GM21423 (cell line): ENCODE results near the gene HNMT.
"Not testable (repeated sequence)": the region's sequence is repeated elsewhere in the genome, so short reads cannot be mapped to it uniquely, and the experiment has no call there.

Experiments used
- ATAC-seq: cut with Tn5 transposase; IDR thresholded peaks from one replicate; pipeline ENCODE4 v1.9.1; 2021; ENCODE audit warnings: mild to moderate bottlenecking, moderate library complexity; ENCODE audit not compliant: unreplicated experiment

Gene HNMT

DNA sequence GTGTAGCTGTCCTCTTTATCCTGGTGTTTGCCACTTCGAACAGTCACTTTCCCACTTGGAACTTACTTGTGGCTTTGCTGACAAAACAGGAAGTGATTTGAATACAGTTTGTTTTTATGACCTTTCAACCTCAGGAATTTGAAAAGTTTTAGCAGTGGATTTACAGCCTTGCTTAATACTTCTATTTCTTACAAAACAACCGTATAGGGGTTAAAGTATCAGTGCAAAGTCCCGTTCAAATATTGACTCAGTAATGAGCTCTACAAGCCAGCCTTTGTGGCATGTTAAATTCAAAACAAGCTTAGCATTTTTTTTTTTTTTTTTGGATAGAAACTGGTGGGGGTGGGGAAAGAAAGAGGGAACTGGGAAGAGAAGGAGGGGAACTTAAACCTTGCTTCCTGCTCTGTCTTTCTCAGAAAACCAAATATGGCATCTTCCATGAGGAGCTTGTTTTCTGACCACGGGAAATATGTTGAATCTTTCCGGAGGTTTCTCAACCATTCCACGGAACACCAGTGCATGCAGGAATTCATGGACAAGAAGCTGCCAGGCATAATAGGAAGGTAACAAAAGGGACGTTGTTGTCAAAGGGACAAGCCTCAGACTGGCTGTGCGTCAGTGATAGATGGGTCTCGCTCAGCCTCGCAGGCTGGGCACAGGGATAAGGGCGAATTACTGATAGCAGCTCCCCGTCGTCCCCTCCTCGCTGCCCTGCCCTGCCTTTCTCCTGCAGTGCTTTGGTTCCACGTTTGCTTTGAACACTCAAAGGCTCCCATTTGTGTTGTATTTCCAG is at the start of gene HNMT:
HNMT (plus strand) TSS at position 408 of the 793 bp plus-strand sequence; CDS start at position 427, 19 bp downstream.
- no peak for ATAC-seq

- ATAC-seq, result no peak
These were observed 43.0 kb upstream of the HNMT start for GRCh38 chr2:137921105-137921880.

GRCh38 chr2:137922171-137922570 is 42.1 kb upstream of the HNMT start:
- not testable (repeated sequence) for ATAC-seq

DNA sequence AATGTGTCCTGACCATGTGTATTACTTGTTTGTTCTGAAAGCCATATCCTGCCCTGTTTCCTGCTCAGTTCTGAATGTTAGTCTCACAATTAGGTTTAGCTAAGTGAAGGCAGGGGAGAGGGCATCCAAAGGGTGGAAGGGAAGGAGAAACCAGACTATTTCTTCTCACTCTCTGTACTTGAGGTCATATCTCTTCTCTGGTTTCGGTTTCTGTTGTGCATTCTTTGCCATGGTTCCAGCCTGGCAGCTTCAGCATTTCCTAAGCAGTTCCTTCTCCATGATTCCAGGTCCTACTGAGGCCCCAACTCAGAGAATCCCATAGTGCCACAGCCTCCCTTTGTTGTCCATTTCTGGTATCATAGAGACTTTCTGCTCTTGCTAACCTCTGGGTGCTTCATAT is 40.3 kb upstream of the HNMT start:
- no peak for ATAC-seq

DNA sequence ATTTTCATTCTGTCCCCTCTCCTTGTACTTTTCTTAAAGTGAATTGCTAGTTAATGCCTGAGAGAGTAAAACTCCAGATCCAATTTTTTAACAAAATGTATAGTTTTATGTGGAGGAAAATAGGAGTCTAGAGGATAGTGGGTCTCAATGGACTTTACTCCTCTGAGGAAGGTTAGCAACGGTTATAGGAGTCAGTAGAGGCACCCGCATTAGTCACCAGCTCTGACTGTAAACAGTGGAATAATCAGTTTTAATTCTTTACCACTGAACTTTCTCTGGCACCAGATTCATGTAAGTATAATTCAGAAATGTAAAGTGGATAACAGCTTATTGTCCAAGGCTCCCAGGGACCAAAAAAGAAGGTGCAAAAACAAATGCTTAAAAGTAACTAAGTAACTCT is 38.7 kb upstream of the HNMT start:
- no peak for ATAC-seq

GRCh38 chr2:137927846-137928245 is 36.4 kb upstream of the HNMT start:
- no peak for ATAC-seq

DNA sequence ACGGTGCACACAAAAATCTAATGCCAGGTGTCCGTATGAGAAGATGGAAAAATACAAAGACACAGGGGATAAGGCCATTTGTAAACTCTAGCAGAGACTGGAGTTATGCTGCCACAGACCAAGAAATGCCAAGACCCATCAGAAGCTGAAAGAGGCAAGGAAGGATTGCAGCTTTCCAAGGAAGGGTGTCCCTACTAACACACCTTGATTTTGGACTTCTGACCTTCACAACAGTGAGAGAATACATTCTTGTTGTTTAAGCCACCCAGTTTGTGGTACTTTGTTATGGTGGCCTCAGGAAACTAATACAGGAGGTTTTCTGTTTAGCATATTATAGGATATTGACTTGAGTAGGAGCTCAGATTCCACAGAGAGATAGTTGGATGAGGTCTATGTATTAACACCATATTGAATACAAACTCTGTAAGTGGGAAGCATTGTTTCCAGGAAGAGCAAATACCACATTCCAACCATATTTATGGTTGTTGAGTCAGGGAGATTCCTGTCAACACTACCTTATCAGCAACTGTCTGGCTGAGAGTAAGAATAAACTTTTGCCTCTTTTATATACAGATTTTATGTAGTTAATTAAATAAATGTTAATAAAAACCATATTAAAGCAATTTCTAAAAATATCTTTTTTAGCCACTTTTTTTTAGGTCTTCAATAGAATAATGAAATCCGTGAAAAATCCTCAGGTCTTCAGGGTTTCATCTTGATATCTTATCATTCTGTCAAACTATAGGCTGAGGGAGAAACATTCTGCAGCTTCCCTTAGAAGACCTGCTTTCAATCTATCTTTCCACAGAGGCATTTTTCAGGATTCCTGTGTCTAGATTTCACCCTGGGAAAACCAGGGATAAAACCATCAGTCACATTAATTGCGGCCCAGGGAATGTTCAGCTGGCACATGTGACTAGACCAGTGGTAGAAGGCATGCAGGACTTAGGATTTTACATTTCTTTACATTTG is 35.4 kb upstream of the HNMT start:
- ATAC-seq, result no peak

DNA sequence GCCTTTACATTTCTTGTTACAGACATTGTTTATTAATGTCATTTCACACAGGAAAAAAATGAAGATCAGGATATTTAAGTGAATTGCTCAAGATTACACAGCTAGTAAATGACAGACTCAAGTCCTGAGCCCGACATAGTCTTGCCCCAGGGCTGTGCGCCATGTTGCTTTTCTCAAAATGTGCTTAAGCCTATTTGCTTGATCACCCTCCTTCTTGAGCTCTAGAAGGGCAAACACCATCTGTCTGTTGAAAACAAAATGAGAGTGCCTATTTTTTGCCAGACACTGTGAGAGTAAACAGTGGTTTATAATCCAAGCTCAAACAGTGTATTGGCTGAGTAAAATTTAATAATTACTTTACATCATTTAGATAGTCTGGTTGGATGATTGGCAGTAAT is 34.8 kb upstream of the HNMT start:
- no peak for ATAC-seq

GRCh38 chr2:137930146-137930545 is 34.1 kb upstream of the HNMT start:
- ATAC-seq, result no peak

DNA sequence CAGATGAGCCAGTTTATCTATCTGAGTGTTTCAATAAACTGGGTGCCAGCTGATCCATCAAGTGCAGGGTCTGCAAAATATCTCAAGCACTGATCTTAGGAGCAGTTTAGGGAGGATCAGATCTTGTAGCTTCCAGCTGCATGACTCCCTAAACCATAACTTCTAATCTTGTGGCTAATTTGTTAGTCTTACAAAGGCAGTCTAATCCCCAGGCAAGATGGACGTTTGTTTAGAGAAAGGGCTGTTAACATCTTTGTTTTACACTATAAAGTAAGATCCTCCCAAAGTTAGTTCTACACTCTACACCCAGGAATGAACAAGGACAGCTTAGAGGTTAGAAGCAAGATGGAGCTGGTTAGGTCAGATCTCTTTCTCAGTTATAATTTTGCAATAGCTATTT is 28.7 kb upstream of the HNMT start:
- no peak for ATAC-seq

DNA sequence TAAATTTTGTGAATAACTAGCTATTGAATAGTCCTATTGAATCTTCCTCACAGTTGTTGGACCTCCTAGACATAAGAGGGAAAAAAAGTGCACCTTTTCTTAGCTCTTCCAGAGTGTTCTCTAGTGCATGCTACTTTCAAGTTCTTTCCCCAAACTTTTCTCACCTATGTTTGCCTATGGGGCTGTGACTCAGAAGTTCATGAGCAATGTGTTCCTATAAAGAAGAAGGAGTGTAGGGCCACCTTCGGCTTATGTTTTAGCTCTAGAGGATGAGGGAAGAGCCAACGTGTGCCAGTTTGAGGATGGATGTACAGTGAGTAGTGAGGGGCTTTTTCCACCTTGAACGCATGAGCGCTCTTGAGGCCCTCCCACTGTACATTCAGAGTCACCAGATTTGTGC is 27.0 kb upstream of the HNMT start:
- no peak for ATAC-seq

GRCh38 chr2:137937778-137938177 is 26.5 kb upstream of the HNMT start:
- ATAC-seq, result no peak

GRCh38 chr2:137938204-137938603 is 26.1 kb upstream of the HNMT start:
- ATAC-seq, result no peak

DNA sequence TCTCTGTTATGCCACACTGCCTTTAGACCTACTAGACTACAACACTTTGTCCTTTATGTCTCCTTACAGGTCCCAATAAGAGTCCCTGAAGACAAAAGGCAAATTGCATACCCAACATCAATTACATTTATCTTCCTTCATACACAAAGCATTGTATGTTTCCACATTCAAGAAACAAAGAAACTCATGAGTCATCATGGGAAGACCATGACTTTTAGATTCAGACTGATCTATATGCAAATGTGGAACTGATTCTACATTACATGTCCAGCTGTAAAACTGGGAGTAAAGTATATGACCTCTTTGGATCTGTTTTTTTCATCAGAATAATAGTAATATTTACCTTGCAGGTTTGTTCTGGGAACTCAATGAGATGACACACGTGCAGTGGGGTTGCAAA is 25.2 kb upstream of the HNMT start:
- ATAC-seq, result no peak

DNA sequence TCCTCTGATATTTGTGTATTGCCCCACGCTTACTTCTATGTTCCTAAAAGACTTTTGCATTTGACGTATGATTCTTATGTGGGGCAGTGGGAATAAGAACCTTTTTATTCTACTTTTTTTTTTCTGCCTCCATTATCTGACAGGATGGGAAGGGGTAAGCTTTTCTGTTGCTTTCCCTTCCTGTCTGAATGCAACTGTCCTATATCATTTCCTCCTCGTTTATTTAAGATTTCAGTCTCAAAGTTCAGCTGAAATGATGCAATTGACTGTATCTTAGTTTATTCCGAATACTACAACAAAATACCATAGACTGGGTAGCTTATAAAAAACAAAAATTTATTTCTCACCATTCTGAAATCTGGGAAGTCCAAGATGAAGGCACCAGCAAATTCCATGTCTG is 24.1 kb upstream of the HNMT start:
- no peak for ATAC-seq

DNA sequence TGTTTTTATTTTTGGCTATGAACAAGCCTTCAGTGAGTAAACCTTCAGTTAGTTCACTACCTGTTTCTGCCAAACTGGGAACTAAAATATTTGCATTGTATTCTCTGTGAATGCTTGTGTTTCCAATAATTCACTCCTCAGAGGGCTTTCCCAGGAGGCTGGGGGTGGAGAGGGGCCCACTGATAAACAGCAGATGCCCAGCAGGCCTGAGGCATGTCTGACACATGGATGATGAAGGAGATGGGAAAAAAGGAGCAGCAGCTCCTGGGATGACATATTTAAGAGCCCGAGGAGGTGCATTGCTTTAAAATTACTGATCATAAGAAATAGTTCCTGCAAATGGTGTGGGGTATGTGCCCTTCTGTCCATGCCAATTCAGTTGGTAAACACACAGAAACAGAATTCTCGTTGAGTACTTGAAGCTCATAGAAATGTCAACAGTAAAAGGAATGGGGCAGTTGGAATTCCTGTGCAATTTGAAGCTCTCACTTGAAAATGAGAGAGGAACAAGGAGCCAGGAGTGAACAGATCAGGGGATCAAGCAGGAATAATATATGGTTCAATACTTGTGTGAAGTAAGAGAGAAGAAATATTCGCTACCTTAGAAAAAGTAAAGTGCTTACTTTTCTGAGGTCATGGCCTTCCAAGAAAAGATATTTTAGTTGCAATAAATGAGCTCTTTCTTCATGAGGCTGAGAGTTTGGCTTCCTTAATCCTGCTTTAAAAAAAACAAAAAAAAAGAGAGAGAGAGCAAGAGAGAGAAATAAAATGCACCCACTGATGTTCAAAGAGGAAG is 22.0 kb upstream of the HNMT start:
- no peak for ATAC-seq

DNA sequence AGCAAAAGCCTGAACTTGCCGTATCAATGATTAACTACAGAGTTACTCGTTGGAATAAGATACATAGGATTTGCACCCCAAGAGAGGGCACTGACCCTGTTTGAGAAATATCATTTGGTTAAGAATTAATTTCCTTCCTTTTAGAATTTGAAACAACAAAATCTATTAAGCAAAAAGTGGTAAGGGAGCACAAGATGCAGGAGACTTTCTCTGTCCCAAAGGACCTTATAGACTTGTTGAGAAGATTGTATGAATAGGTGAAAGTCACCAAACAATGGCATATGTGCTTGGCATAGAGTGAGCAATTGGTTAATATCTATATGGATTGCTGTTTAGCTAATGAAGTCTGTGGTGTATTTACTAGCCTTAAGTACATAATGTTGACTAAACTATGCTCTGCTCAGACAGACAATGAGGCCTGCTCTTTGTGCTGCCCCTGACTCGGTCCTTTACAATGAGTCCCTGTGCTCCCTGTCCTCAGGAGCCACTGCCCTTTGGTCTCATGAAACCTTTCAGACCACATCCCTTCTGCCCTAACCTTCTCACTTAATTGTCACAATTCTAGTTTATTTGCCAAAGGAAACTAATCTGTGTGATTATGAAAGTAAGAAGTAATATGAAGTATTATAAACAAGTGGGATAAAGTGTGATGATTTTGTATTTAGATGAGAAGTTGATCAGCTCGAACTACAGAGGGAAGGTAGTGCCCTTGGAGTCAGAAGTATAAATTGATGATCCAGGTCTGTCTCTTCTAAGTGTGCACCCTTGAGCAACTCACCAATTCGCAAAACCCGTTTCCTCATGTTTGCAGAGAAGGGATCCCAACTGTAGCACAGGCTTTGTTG is 21.2 kb upstream of the HNMT start:
- no peak for ATAC-seq

DNA sequence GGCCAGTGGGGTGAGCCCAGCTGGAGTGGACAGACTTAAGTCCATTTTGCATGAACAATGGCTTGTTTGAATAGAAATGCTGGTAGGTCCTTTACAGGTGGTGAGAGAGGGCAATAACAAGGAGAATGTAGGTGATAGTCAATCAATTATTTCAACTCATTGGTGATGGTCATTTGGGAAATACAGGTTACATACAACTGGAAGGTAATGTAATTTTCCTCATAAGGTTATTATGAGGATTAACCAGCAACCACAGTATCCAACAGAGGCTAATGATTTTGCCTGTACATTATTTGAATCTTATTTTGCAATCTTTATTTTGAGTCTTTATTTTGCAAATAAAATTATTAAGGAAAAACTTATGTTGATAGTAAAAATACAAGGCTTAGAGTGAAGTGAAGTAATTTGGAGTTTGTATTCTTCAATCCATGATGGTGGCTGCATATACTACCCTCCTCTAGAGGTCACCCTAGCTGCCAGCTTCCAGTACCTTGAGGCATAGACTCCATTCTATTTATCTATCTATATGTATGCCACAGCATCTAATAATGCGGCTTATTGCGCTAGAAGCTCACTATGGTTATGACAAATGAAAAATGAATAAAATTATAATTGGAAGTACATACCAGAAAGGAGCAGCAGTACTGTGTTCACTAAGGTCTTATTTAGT is 20.5 kb upstream of the HNMT start:
- no peak for ATAC-seq

DNA sequence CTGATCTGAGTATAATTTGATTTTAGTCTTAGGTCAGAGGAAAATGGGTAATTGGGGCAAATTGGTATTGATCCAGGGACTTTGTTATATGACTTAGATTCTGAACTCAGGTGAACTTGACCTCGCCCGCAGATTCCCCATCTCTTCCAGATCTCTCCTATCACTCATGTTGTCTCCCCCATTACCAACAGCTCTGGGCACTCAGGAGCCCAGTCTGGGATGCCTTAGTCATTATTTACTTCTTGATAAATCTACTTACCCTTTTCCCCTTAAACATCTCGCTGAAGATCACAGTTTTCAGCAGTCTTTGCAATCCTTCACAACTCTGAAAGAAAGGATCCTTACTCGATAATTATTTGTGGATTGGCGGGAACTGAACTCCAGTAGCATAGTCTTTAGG is 19.6 kb upstream of the HNMT start:
- no peak for ATAC-seq
